Mesothelial cell of epicardium (in vitro differentiated cells): ENCODE measurements around the gene EHMT1. TPM values are rescaled to one million over a fixed set of nuclear protein-coding genes. Genes with fewer than 3 reads are reported as not detected.

ENCODE experiments used
- DNase-seq, 2 experiments: peaks; one replicate each; pipeline ENCODE4 v3.0.0; 2021; ENCODE audit warnings: low spot score in 2 of 2; ENCODE audit not compliant: unreplicated experiment in 2 of 2
- H3K27ac Mint-ChIP-seq: 2 replicates; pipeline ENCODE4 v1.8.0; 2021; ENCODE audit warnings: mixed read lengths
- H3K27me3 Mint-ChIP-seq: 2 replicates; pipeline ENCODE4 v1.8.0; 2021; ENCODE audit warnings: low read depth, mixed read lengths
- H3K36me3 Mint-ChIP-seq: 2 replicates; pipeline ENCODE4 v1.8.0; 2021; ENCODE audit warnings: mixed read lengths
- H3K4me1 Mint-ChIP-seq: 2 replicates; pipeline ENCODE4 v1.8.0; 2021; ENCODE audit warnings: mixed read lengths
- H3K4me3 Mint-ChIP-seq: 2 replicates; pipeline ENCODE4 v1.8.0; 2021; ENCODE audit warnings: mild to moderate bottlenecking, moderate library complexity, mixed read lengths
- H3K9me3 Mint-ChIP-seq: 2 replicates; pipeline ENCODE4 v1.8.0; 2021; ENCODE audit warnings: mixed read lengths
- total RNA-seq: library from RNA; stranded (reverse); gene quantifications from 3 replicates; pipeline ENCODE4 v1.2.1, GENCODE V29; 2021
- TF ChIP-seq, protein P1 (sequence below): fragments of 200-600 bp; sonication (generic); IDR thresholded peaks from one replicate; pipeline ENCODE4 v1.5.0; 2021; ENCODE audit warnings: antibody characterized with exemption; ENCODE audit not compliant: unreplicated experiment

Gene EHMT1
- total RNA-seq, 1 donor from 2014 or later = 147 TPM

- H3K27ac Mint-ChIP-seq = no peak overlapping the region
- H3K27me3 Mint-ChIP-seq = no peaks in the 10 kb centered on the region
- no peak overlapping the region for H3K4me3 Mint-ChIP-seq
- H3K9me3 Mint-ChIP-seq = peaks cover 21% of the 10 kb centered on the region
- peaks cover 49% of the 10 kb centered on the region for H3K36me3 Mint-ChIP-seq
- H3K4me1 Mint-ChIP-seq = no peaks in the 10 kb centered on the region
- TF ChIP-seq, protein P1, sequence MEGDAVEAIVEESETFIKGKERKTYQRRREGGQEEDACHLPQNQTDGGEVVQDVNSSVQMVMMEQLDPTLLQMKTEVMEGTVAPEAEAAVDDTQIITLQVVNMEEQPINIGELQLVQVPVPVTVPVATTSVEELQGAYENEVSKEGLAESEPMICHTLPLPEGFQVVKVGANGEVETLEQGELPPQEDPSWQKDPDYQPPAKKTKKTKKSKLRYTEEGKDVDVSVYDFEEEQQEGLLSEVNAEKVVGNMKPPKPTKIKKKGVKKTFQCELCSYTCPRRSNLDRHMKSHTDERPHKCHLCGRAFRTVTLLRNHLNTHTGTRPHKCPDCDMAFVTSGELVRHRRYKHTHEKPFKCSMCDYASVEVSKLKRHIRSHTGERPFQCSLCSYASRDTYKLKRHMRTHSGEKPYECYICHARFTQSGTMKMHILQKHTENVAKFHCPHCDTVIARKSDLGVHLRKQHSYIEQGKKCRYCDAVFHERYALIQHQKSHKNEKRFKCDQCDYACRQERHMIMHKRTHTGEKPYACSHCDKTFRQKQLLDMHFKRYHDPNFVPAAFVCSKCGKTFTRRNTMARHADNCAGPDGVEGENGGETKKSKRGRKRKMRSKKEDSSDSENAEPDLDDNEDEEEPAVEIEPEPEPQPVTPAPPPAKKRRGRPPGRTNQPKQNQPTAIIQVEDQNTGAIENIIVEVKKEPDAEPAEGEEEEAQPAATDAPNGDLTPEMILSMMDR = no peak
- no peak for DNase-seq
Observed at GRCh38 chr9:137771580-137771979, 152.8 kb downstream of the EHMT1 start.

DNA sequence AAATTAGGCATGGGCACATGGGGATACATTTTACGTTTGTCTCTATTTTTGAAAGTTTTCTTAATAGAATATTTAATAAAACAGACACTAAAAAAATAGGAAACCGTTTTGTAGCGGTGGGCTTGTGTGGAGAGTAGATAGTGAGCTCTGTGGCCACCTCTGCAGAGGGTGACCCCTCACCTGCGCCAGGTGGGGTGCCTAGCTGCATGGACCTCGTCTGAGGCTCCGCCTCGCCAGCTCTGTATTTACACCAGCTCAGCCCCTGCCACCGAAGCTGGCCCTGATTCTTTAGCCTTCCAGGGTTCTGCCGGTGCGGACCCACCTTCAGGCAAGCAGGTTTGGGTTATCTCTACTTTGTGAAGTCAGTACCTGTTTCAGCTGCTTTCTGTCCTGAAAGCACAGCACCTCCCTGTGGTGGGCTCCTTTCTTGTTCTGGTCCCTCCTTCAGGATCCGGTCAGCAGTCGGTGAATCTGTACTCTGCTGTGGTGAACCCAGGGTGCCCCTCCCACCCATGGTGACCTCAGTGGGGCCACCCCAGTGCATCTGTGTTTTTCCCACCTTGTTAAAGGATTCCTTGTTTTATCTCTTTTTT lies 153.6 kb downstream of the EHMT1 start:
- peaks cover 48% of the 10 kb centered on the region for H3K36me3 Mint-ChIP-seq
- no peak for DNase-seq
- TF ChIP-seq, protein P1 = no peak
- H3K4me3 Mint-ChIP-seq = no peak overlapping the region
- H3K4me1 Mint-ChIP-seq = no peaks in the 10 kb centered on the region
- no peaks in the 10 kb centered on the region for H3K27me3 Mint-ChIP-seq
- H3K27ac Mint-ChIP-seq = no peak overlapping the region
- H3K9me3 Mint-ChIP-seq = peaks cover 21% of the 10 kb centered on the region

- DNase-seq = no peak
- Mint-ChIP-seq H3K4me1 (no peaks in the 10 kb centered on the region), H3K9me3 (peaks cover 11% of the 10 kb centered on the region), H3K27me3 (no peaks in the 10 kb centered on the region), H3K27ac (no peak overlapping the region), H3K4me3 (no peak overlapping the region), H3K36me3 (peaks cover 41% of the 10 kb centered on the region)
- TF ChIP-seq, protein P1 = no peak
Observed at GRCh38 chr9:137774775-137775386, 156.1 kb downstream of the EHMT1 start.

GRCh38 chr9:137776306-137776995 lies 157.6 kb downstream of the EHMT1 start:
- Mint-ChIP-seq H3K27me3 (no peaks in the 10 kb centered on the region), H3K9me3 (no peaks in the 10 kb centered on the region), H3K36me3 (peaks cover 25% of the 10 kb centered on the region), H3K4me1 (no peaks in the 10 kb centered on the region), H3K27ac (no peak overlapping the region), H3K4me3 (no peak overlapping the region)
- DNase-seq = no peak
- TF ChIP-seq, protein P1 = no peak

DNA sequence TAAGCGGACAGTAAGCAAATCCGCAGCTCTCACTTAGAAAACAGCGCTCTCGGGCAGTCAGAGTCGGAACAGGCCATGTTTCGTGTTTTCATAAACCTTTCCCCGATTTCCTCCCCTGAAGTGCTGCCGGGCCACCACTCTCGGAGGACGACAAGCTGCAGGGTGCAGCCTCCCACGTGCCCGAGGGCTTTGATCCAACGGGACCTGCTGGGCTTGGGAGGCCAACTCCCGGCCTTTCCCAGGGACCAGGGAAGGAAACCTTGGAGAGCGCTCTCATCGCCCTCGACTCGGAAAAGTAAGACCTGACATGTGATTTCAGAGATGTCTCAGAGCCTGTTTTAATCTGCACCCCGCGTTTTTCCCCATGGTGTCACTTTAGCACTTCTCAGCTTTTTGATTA lies 159.0 kb downstream of the EHMT1 start:
- H3K27me3 Mint-ChIP-seq = no peaks in the 10 kb centered on the region
- no peaks in the 10 kb centered on the region for H3K4me1 Mint-ChIP-seq
- H3K4me3 Mint-ChIP-seq = no peak overlapping the region
- DNase-seq = no peak
- TF ChIP-seq, protein P1 = no peak
- H3K27ac Mint-ChIP-seq = no peak overlapping the region
- H3K9me3 Mint-ChIP-seq = no peaks in the 10 kb centered on the region
- H3K36me3 Mint-ChIP-seq = peaks cover 31% of the 10 kb centered on the region
